Measurements from ENCODE around the gene CFAP99. TPM values are rescaled to one million over a fixed set of nuclear protein-coding genes. Genes with fewer than 3 reads are reported as not detected.

The CFAP99 gene
- total and polyA plus RNA-seq, 2 experiments from 2014 or later, result not detected

DNA sequence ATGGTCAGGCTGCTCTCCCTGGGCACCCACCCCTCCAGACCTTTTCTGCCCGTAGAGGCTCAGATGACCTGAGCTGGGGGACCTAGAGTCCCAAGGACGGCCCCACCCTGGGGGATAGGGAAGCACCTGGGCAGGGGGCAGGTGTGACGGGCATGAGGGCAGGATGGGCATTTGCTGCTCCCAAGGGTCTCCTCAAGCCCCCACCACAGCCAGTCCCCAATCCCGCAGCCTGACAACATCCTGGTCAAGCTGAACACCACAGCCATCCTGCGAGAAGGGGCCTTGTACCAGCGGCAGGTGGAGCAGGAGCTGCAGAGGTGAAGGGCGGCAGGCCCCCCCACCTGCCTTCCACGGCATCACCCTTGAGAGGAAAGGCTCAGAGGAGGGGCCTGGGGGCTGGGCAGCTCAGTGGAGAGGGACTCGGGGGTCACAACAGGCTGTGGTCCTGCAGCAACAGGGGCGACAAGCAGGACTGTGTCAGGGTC, 32.3 kb downstream of the CFAP99 start:
- ATAC-seq, result no peak
- H3K9me3 Mint-ChIP-seq, result no peaks in the 10 kb centered on the region
- DNase-seq (ENCODE audit: low spot score), result no peak
- Histone ChIP-seq H4K20me1 (replicated peaks; ENCODE audit: insufficient read depth) (no peaks in the 10 kb centered on the region), H3K79me2 (replicated peaks; ENCODE audit: insufficient read depth) (no peaks in the 10 kb centered on the region), H2AFZ (no peak overlapping the region), H3K4me1 (ENCODE audit: insufficient read depth) (no peaks in the 10 kb centered on the region), H3F3A (replicated peaks; ENCODE audit: low read depth) (no peaks in the 10 kb centered on the region), H3K4me3 (no peak overlapping the region), H3K4me2 (no peak overlapping the region), H3K36me3 (ENCODE audit: insufficient read depth) (no peaks in the 10 kb centered on the region), H3K27me3 (ENCODE audit: insufficient read depth) (no peaks in the 10 kb centered on the region), H3K9me2 (ENCODE audit: insufficient read depth) (peaks cover 13% of the 10 kb centered on the region; the same call in 1 of the 2 replicates), H3K27ac (ENCODE audit: low read depth) (no peak overlapping the region)
- no peaks in the 10 kb centered on the region for H3K4me1 Mint-ChIP-seq
- no peaks in the 10 kb centered on the region for H3K36me3 Mint-ChIP-seq (ENCODE audit: low read depth)
- no peak overlapping the region for H3K27ac Mint-ChIP-seq
- no peak overlapping the region for H3K4me3 Mint-ChIP-seq
- peaks cover 5% of the 10 kb centered on the region for H3K27me3 Mint-ChIP-seq (ENCODE audit: insufficient read depth, low read depth, poor library complexity)
- TF ChIP-seq EZH2 (IDR thresholded peaks at IDR 0.05; ENCODE audit: low read depth, unreplicated experiment) (no peak), POLR2AphosphoS5 (IDR thresholded peaks at IDR 0.05; ENCODE audit: low read depth) (no peak), ZNF114 (CRISPR knock-in tag; IDR thresholded peaks at IDR 0.05) (no peak), STAT1 (IDR thresholded peaks at IDR 0.05; ENCODE audit: unreplicated experiment) (no peak), EZH2phosphoT487 (IDR thresholded peaks at IDR 0.05; ENCODE audit: unreplicated experiment) (no peak), ZNF331 (CRISPR knock-in tag; IDR thresholded peaks at IDR 0.05; ENCODE audit: low read depth) (no peak), JUNB (IDR thresholded peaks at IDR 0.05; ENCODE audit: unreplicated experiment) (no peak), NANOG (IDR thresholded peaks at IDR 0.05; ENCODE audit: borderline replicate concordance) (no peak), CREB1 (CRISPR knock-in tag; IDR thresholded peaks at IDR 0.05; ENCODE audit: low read depth) (no peak)
- TF ChIP-seq, protein P1, sequence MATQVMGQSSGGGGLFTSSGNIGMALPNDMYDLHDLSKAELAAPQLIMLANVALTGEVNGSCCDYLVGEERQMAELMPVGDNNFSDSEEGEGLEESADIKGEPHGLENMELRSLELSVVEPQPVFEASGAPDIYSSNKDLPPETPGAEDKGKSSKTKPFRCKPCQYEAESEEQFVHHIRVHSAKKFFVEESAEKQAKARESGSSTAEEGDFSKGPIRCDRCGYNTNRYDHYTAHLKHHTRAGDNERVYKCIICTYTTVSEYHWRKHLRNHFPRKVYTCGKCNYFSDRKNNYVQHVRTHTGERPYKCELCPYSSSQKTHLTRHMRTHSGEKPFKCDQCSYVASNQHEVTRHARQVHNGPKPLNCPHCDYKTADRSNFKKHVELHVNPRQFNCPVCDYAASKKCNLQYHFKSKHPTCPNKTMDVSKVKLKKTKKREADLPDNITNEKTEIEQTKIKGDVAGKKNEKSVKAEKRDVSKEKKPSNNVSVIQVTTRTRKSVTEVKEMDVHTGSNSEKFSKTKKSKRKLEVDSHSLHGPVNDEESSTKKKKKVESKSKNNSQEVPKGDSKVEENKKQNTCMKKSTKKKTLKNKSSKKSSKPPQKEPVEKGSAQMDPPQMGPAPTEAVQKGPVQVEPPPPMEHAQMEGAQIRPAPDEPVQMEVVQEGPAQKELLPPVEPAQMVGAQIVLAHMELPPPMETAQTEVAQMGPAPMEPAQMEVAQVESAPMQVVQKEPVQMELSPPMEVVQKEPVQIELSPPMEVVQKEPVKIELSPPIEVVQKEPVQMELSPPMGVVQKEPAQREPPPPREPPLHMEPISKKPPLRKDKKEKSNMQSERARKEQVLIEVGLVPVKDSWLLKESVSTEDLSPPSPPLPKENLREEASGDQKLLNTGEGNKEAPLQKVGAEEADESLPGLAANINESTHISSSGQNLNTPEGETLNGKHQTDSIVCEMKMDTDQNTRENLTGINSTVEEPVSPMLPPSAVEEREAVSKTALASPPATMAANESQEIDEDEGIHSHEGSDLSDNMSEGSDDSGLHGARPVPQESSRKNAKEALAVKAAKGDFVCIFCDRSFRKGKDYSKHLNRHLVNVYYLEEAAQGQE (IDR thresholded peaks at IDR 0.05; ENCODE audit: unreplicated experiment), result no peak
- TF ChIP-seq, protein P2, sequence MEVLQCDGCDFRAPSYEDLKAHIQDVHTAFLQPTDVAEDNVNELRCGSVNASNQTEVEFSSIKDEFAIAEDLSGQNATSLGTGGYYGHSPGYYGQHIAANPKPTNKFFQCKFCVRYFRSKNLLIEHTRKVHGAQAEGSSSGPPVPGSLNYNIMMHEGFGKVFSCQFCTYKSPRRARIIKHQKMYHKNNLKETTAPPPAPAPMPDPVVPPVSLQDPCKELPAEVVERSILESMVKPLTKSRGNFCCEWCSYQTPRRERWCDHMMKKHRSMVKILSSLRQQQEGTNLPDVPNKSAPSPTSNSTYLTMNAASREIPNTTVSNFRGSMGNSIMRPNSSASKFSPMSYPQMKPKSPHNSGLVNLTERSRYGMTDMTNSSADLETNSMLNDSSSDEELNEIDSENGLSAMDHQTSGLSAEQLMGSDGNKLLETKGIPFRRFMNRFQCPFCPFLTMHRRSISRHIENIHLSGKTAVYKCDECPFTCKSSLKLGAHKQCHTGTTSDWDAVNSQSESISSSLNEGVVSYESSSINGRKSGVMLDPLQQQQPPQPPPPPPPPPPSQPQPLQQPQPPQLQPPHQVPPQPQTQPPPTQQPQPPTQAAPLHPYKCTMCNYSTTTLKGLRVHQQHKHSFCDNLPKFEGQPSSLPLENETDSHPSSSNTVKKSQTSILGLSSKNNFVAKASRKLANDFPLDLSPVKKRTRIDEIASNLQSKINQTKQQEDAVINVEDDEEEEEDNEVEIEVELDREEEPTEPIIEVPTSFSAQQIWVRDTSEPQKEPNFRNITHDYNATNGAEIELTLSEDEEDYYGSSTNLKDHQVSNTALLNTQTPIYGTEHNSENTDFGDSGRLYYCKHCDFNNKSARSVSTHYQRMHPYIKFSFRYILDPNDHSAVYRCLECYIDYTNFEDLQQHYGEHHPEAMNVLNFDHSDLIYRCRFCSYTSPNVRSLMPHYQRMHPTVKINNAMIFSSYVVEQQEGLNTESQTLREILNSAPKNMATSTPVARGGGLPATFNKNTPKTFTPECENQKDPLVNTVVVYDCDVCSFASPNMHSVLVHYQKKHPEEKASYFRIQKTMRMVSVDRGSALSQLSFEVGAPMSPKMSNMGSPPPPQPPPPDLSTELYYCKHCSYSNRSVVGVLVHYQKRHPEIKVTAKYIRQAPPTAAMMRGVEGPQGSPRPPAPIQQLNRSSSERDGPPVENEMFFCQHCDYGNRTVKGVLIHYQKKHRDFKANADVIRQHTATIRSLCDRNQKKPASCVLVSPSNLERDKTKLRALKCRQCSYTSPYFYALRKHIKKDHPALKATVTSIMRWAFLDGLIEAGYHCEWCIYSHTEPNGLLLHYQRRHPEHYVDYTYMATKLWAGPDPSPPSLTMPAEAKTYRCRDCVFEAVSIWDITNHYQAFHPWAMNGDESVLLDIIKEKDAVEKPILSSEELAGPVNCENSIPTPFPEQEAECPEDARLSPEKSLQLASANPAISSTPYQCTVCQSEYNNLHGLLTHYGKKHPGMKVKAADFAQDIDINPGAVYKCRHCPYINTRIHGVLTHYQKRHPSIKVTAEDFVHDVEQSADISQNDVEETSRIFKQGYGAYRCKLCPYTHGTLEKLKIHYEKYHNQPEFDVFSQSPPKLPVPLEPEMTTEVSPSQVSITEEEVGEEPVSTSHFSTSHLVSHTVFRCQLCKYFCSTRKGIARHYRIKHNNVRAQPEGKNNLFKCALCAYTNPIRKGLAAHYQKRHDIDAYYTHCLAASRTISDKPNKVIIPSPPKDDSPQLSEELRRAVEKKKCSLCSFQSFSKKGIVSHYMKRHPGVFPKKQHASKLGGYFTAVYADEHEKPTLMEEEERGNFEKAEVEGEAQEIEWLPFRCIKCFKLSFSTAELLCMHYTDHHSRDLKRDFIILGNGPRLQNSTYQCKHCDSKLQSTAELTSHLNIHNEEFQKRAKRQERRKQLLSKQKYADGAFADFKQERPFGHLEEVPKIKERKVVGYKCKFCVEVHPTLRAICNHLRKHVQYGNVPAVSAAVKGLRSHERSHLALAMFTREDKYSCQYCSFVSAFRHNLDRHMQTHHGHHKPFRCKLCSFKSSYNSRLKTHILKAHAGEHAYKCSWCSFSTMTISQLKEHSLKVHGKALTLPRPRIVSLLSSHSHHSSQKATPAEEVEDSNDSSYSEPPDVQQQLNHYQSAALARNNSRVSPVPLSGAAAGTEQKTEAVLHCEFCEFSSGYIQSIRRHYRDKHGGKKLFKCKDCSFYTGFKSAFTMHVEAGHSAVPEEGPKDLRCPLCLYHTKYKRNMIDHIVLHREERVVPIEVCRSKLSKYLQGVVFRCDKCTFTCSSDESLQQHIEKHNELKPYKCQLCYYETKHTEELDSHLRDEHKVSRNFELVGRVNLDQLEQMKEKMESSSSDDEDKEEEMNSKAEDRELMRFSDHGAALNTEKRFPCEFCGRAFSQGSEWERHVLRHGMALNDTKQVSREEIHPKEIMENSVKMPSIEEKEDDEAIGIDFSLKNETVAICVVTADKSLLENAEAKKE (CRISPR knock-in tag; IDR thresholded peaks at IDR 0.05), result no peak
- TF ChIP-seq, protein P3, sequence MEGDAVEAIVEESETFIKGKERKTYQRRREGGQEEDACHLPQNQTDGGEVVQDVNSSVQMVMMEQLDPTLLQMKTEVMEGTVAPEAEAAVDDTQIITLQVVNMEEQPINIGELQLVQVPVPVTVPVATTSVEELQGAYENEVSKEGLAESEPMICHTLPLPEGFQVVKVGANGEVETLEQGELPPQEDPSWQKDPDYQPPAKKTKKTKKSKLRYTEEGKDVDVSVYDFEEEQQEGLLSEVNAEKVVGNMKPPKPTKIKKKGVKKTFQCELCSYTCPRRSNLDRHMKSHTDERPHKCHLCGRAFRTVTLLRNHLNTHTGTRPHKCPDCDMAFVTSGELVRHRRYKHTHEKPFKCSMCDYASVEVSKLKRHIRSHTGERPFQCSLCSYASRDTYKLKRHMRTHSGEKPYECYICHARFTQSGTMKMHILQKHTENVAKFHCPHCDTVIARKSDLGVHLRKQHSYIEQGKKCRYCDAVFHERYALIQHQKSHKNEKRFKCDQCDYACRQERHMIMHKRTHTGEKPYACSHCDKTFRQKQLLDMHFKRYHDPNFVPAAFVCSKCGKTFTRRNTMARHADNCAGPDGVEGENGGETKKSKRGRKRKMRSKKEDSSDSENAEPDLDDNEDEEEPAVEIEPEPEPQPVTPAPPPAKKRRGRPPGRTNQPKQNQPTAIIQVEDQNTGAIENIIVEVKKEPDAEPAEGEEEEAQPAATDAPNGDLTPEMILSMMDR (conservative IDR thresholded peaks at IDR 0.05; ENCODE audit: low read depth in 2 of 2), result no peak
- TF ChIP-seq, protein P4, sequence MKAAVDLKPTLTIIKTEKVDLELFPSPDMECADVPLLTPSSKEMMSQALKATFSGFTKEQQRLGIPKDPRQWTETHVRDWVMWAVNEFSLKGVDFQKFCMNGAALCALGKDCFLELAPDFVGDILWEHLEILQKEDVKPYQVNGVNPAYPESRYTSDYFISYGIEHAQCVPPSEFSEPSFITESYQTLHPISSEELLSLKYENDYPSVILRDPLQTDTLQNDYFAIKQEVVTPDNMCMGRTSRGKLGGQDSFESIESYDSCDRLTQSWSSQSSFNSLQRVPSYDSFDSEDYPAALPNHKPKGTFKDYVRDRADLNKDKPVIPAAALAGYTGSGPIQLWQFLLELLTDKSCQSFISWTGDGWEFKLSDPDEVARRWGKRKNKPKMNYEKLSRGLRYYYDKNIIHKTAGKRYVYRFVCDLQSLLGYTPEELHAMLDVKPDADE (IDR thresholded peaks at IDR 0.05), result no peak

Data from GM23338 (cell line).